NCI-H748 treated with DMSO at 0.1 percent for 48 hours (cell line): ENCODE measurements around the gene C20orf202.

Experiments used
- DNase-seq: peaks from one replicate; lab custom pipeline; 2025; lab: John Stamatoyannopoulos, UW

The C20orf202 gene

GRCh38 chr20:1184638-1185315, 18.5 kb upstream of the C20orf202 start, which contains the start of gene TMEM74B:
TSS of gene TMEM74B (minus strand) at chr20:1184981. CDS start at chr20:1183801, 1,180 bp downstream.
- DNase-seq = no peak

DNA sequence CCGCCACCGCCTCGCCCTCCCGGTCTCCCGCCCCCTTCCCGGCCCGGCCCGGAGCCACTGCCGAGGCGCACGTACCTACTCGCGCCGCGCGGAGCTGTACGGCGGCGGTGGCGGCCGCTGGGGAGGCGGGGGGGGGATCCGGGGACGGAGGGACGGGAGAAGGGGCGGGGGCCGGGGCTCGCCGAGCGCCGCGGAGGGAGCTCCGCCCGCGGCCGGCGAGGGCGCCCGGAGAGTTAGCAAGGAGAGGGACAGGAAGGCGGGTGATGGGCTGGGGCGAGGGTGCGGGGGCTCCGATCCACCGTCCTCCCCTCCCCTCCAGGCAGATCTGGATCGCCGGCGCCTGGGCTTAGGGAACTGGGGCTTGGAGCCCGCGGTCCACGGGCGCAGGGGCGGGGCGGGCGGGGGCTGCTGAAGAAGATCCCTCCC, 17.9 kb upstream of the C20orf202 start:
- DNase-seq = peak; percentile 30

GRCh38 chr20:1185790-1186334, 17.4 kb upstream of the C20orf202 start:
- DNase-seq = peak; percentile 47

- DNase-seq = no peak
Observed at GRCh38 chr20:1186367-1186991, 16.8 kb upstream of the C20orf202 start.

DNA sequence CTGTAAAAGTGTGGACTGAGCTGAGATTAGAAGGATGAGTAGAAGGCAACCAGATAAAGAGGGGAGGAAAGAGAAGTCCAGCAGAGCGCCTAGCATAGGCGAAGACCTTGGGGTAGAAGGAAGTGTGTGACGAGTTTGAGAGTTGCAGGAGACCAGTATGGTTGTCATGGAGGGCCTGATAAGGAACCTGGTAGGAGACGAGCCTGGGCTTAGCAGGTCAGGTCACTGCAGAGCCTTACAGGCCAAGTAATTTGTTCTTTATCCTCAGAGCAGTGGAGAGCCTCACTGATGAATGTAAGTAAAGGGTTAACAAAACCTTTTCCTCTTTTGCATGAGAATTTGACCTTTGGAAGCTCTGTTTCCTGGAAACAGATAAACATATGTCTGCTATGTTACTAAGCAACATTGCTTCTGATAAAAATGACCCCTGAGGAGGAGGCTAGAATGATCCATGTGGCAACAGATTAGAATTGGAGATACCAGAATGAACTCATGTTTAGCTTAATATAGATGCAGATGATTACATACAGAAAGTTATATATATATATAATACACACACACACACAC, 15.6 kb upstream of the C20orf202 start:
- DNase-seq = no peak

- DNase-seq = no peak
Observed at GRCh38 chr20:1188347-1188746, 14.9 kb upstream of the C20orf202 start.

DNA sequence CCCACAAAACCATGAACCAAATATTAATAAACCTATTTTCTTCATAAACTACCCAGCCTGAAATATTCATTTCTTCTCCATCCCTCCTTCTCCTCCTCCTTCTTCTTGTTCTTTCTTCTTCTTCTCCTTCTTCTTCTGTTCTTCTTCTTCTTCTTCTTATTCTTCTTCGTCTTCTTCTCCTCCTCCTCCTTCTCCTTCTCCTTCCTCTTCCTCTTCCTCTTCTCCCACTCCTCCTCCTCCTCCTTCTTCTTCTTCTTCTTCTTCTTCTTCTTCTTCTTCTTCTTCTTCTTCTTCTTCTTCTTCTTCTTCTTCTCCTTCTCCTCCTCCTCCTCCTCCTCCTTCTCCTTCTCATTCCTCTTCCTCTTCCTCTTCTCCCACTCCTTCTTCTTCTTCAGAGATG, 13.4 kb upstream of the C20orf202 start:
- no peak for DNase-seq

DNA sequence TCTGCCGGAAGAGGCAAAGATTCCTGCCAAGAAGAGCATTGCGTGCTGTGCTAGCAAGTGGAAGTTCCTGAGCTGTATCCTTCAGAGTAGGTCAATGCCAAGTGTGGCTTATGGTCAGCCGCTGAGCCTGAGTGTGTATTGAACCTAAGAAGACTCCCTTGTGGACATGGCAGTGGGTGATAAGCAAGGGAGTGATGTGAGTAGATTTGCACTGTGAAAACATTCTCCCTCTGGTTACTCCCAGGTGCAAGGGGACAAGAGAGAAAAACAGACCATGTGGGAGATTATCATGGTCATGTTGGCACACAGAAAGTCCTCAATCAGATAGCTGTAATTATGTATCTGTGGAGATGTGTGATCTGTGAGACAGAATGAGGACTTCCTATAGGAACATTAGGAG, 12.4 kb upstream of the C20orf202 start:
- no peak for DNase-seq

- no peak for DNase-seq
Observed at GRCh38 chr20:1191299-1191698, 12.0 kb upstream of the C20orf202 start.

DNA sequence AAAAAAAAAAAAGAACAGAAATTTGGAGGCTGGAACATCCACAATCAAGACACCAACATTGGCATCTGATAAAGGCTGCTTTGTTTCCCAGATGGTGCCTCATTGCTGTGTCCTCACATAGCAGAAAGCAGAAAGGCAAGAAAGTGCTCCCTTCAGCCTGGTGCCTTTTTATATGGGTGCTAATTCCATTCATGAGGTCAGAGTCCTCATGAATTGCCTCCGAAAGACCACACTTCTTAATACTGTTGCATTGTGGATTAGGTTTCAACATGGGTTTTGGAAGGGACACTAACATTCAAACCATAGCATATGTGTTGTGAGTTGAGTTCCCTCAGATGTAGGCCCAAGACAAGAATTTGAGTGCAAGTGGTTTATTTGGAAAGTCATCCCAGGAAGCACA, 8.0 kb upstream of the C20orf202 start:
- DNase-seq = no peak

DNA sequence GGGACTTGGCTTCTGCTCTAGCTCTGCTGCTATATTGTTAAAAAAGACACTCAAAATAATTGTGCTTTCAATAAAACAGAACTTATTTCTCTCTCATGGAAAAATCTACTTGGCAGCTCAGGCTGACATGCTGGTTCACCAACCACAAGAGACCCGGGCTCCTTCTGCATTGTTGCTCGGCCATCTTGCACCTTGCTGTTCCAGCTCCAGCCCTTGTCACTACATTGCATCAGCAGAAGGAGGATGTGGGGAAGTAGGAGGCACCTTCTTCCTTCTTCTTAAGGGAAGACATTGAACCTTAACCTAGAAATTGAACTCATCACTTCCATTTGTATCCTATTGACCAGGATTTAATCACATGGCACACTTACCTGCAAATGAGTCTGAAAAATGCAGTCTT, 6.6 kb upstream of the C20orf202 start:
- no peak for DNase-seq

- DNase-seq = no peak
Observed at GRCh38 chr20:1197801-1198200, 5.5 kb upstream of the C20orf202 start.

GRCh38 chr20:1198751-1199150, 4.5 kb upstream of the C20orf202 start:
- DNase-seq = no peak

DNA sequence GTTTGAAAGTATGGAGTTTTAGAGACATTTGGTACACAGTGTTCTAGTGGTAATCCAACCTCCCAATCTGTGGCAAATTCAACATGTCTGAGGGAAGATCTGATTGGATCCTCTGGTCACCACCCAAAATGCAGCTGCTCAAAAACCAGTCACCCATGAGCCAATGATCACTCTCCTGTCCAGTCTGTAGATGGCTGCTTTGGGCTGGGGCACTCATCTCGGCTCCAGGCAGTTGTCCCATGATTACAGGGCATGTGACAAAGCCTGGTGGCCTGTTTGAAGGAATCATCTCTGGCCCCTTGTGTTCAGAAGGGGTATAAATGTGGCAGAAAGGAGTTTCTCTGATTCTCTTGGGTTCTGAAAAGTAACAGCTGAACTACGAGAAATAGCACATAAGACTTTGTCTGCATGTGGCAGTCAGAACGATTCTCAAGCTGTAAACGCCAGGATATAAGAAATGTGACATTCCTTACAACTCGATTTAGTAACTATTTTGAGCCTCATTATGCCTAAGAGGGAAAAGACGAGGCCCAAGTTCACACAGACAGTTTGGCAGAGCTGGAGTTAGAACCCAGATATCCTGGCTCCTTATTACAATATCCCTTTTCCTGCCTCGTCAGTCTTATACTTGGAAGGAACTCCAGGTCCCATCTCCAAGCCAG, 3.9 kb upstream of the C20orf202 start:
- no peak for DNase-seq

GRCh38 chr20:1199964-1200363, 3.3 kb upstream of the C20orf202 start:
- DNase-seq = no peak

GRCh38 chr20:1203630-1204029, 376 bp downstream of the C20orf202 start:
- no peak for DNase-seq

GRCh38 chr20:1204113-1204512, 859 bp downstream of the C20orf202 start:
- no peak for DNase-seq

GRCh38 chr20:1204576-1204975, 1.3 kb downstream of the C20orf202 start:
- DNase-seq = no peak

GRCh38 chr20:1205802-1206201, 2.5 kb downstream of the C20orf202 start:
- DNase-seq = no peak

DNA sequence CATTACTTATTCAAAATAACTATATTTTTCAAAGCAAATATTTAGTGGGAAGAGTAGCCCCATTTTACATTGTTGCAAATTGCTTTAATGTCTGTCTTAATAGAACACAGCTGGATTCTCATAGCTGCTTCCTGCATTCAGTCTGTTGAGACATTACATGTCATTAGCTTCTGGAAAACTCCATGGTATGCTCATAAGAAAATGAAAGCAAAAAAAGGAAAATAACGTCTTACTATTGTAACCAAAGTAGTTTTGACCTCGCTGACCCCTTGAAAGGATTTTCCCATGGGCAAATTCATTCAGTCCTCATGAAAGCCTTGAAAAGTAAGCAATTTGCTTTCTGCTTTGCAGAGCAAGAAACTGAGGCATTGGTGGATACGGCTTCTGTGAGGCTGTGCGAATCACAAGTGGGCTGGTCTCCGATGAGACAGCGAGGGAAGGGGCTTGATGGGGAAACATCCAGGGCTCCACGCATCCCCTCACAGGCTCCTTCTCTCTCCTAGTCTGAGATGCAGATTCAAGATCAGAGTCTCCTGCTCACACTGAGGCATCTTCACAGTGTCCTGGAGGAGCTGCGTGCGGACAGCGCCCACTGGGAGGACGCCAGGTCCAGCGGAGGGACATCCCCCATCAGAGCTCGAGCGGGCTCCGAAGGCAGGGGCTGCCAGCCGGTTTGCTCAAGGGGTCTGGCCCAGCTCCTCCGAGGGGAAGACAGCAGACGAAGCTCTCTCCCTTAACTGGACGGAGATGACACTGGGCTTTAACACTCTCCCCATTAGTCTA, 3.3 kb downstream of the C20orf202 start:
- DNase-seq = no peak

GRCh38 chr20:1207293-1207878, 4.1 kb downstream of the C20orf202 start:
- no peak for DNase-seq
